Stimulated activated CD8-positive, alpha-beta memory T cell treated with anti-CD3 and anti-CD28 coated beads, Interleukin-7, amount 100 ng/mL, for 4 hours (primary cell): ENCODE results near the gene RASGRP3.

Experiments
- DNase-seq, 2 donors: peaks; one replicate each; pipeline ENCODE4 v3.0.0-alpha.2; 2020; ENCODE audit warnings: low read depth in 2 of 2

The RASGRP3 gene

DNA sequence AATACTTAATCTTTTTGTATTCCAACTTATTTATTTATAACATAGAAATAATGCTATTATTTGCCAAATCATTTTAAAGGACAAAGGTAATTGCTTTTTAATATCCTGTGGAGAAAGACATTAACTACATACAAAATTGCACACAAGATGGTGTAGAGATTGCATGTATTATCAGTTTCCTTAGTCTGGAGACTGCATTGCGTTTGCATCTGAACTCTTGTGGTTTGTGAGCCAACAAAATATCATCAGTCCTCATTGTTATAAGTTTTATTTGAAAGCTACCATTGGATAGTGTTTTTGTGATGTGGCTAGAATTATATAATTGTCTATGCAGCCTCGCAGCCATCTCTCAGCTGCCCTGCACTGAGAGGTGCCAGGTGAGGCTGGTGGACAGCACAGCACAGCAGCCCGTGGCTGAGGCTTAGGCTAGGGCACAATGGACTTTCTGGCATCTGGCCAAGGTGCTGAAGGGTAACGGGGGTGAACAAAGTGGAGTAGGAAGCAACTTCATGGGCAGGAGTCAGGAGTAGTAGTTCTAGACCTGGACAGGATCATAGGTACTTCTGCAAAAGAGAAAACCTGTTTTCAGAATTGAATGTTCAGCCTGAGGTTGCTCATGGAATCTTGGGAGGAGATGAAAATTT is 15.1 kb downstream of the RASGRP3 start:
- no peak for DNase-seq

DNA sequence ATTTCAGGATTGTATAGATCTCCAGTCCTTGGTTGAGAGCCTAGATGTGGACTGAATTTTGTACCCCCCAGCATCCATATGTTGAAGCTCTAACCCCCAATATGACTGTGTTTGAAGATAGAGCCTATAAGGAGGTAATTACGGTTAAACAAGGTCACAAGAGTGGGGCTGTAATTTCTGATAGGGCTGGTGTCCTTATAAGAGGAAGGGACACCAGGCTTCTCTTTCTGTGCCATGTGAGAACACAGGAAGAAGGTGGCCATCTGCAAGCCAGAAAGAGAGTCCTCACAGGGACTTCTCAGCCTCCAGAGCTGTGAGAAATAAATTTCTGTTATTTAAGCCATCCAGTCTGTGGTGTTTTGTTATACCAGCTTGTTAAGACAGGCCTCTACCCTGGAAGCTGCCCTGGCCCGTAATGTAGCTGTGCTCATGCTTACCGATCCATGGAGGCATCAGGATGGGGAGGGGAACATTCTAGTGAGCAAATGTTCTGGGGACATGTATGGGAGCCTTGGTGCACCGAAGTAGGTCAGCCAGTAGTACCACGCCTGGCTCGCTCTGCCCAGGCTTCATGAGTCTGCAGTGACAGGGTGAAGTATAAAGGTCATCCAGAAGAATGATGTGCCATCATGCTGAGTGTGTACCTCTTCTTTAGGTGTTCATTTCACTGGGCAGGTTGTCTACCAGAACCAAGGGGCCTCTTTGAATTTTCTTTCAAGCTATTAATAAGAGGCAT is 16.1 kb downstream of the RASGRP3 start:
- no peak for DNase-seq

DNA sequence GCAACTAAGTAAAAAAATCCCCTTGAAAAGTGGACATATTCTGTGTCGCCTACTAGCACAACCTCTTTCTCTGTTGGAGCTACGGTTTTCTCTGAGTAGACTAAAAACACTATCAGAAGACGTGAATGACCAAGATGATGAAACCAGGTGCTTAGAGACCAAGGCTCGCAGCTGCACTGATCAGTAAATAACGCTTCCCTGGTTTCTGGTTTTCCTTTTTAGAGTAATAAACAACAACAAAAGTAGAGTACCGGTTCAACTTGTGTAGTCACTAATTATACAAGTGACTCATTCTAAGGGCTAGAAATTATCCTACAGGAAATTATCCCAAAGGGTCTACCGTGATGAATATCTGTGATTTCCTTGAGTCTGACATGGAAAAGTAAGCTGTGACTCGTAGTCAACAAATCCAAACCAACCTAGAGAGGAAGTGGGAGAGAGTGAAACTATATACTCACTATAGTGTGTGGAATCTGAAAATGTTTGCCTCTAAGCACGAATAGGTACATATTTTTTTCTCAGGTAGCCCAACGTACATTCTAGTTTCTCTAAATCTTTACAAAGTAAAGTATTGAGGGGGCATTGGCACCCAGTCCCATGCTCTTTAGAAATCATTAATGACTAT is 17.8 kb downstream of the RASGRP3 start:
- DNase-seq: no peak

DNA sequence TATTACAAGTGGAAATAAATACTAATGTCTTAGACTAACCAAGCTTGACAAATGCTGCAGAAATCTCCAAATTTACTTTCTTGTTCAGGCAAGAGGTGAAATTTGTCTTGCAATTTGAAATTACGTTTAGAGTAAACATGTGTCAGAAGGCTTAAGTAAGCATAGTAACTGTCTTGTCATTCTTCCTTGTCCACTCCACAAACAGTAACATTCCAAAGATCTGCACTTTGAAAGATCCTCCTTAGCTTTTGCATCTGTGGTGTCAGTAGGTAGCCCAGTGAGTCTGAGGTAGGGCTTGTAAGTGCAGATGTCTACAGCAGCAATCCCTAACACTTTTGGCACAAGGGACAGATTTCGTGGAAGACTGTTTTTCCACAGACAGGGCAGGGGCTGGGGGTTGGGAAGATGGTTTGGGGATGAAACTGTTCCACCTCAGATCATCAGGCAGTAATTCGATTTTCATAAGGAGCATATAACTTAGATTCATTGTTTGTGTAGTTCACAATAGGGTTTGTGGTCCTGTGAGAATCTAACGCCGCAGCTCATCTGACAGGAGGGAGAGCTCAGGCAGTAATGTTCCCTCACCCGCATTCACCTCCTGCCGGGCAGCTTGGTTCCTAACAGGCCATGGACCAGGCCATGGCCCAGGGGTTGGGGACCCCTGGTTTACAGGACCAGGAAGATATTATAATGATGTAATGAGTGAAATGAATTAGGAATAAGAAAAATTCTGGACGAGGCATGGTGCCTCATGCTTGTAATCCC is 18.6 kb downstream of the RASGRP3 start:
- DNase-seq: no peak

DNA sequence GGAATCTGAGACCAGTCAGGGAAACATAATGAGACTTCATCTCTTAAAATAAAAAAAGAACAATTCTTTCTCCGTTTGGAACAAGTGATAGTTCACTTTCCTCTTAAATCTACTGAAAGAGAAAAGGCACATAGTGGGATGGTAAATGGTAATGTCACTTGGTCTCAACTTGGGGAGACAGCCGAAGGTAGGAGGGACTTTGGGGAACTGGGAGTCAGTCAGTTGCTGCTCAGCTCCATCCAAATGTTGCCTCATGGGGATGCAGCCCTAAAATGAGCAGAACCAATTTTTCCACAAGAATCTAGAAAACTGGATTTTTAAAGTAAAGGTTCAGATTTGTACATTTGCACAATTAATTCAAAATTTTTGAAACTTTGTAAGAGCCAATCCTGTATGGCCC is 19.2 kb downstream of the RASGRP3 start:
- no peak for DNase-seq

DNA sequence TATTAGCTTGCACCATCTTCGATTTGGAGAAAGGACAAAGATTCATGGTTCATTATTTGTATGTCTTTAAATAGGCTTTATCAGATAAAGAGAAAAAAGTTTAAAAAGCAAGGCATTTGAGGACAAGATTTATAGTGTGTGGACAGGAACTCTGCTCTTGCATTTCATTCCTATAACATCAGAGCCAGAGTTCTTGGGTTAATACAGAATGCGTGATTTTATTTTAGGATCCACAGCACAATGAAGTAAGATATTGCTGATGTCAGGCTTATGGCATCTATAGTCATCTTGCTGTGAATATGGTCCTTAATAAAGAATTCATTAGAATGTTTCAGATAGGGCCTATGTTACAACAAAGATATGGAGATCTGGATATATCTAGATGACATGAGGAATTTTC is 19.7 kb downstream of the RASGRP3 start:
- no peak for DNase-seq

DNA sequence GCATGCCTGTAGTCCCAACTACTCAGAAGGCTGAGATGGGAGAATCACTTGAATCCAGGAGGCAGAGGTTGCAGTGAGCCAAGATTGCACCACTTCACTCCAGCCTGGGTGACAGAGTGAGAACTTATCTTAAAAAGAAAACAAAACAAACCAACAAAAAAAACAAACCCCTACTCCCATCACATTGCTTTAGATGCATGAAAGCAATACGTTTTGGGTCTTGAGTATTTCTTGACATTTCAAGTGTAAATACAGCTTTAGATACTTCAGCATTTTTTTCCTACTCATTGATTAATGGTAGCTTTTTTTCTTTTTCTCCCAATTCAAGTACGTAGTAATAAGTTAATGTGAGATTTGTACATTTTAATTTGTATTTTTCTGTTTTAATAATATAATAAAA is 20.3 kb downstream of the RASGRP3 start:
- no peak for DNase-seq

DNA sequence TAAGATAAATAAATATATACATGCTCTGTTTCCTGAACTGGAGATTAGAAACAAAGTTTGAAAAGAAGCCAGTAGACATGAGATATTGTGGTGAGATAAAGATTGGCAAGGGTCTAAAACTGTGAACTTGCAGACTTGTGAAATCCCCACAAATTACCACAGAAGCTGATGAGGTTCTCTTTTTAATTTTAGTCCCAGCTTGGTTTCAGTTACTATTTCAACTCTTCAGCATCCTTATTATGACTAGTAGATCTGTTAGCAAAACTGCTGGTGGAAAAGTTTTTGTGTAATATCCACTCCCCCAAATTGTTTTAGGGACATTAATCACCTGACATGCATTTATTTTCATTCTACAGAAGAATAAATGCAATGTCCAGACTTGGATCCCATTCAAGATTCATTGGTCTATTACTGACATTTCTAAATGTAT is 20.8 kb downstream of the RASGRP3 start:
- no peak for DNase-seq

DNA sequence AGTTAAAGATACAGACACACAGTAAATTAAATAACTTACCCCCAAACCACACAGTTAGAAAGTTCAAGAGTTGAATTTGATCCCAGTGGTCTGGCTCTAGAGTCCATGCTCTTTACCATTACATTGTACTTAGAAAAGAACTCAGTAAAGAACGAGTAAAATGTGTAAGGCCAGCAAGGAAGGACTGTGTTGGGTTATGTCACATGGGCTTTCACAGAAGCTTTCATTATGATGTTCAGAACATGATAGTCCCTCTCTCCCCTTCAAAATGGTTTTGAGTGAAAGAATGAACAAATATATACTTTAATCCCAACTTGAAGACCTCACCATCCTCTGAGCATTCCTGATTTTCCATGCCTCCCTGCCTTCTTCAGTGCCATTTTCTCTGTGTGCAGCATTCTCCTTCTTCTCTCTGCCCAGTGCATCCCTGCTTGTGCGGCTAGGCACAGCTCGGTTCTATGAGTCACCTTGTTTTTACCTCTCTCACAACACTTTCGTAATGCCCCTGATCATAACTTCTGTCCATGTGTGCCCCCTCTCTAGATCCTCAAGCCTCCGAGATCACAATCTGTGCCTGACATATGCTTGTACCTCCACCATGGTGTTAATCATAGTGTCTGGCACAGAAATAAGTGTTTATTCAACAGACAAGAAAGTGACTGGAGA is 22.0 kb downstream of the RASGRP3 start:
- DNase-seq: no peak

DNA sequence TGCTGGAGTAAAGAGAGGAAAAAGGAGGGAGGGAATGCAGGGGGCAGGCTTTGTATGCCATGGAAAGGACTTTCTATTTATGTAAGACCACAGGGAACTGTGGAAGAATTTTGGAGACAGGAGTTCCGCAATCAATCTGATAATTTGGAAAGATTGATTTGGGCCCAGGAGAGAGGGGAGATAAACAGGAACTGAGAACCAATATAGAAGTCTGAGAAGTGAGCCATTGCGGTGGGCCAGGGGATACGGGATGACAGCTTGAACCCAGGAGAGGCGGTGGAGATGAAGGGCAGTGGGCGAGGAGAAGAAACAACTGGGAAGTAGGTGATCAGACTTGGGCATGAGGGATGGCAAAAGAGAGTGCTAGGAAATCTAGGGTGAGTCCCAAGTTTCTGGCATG is 23.7 kb downstream of the RASGRP3 start:
- no peak for DNase-seq

DNA sequence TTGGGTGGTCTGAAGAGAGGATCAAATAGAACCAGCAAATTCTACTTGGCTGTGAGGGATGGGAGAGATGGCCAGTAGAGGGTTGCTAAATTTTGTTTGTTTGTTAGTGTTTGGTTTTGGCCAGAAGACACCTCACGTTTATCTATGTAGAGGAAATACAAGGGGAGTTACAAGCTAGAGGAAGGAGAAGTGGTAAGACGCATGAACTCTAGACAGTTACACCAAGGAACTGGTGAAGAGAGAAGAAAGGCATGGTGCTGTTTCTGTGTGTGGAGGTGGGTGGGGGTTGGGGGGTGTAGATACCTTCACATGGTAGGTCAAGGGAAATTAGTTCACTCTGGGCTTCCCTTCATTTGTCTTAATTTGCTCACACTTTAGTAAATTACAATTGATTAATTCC is 25.6 kb downstream of the RASGRP3 start:
- DNase-seq: no peak

DNA sequence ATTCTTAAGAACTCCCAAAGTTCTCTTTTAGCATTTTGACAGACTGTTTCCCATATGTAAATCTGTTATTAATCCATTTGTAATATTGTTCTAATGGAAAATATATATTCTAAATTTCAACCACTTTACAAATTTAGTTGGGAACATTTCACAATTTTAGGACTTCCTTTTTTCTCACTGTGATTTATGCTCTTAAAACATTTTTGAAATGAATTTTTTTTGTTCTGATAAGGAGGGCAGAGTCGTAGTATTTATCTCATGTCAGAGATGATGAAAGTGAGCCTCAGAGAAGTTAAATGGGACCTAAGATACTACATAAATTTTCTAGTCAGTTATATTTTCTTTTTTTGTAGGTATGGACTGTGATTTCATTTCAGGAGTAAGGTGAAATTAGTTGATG is 26.6 kb downstream of the RASGRP3 start:
- DNase-seq: no peak

DNA sequence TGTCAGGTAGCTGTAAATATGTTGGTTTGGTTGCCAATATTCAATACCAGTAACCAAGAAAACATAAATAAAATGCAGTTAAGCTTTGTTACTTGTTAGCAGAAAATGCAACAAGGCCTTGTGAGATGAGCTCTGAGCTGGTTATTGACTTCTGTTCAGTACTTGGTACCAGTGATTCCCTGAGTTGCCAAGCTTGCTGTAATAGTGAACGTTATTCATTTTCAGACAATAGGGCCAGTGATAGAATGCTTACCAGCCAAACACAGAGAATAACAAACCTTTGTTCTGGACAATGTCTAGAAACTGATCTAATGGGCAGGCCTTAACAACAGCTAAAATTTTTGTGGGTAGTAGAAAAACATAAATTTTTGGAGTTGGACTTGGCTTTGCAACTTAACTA is 29.5 kb downstream of the RASGRP3 start:
- no peak for DNase-seq

DNA sequence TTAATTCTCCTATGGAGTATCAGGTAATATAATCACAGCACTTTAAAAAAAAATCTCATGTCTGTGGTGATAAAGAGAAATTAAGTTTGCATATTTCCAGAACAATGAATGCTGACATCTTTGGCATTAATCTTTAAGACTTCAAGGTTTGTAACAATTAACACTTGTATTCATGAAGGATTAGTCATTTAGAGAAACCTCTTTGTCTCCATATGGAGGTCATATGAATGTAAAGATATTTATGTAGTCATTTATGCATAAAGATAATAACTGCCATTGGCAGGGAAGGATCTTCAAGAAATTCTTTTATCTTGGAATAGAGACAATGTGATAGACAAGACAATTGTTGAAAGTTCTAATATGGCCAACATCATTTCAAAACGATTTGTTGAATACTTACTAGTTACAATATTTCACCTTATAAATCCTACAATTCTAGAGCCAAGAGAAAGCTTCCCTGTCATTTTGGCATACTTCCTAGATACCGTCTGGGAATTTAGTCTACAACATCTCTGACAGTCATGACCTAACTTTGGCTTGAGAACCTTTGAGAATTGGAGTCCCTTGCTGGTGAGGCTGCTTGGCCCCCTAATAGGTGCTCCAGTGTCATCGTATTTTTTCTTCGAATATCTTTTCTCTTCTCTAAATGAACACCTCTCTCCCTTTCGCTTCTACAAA is 33.6 kb downstream of the RASGRP3 start:
- no peak for DNase-seq

DNA sequence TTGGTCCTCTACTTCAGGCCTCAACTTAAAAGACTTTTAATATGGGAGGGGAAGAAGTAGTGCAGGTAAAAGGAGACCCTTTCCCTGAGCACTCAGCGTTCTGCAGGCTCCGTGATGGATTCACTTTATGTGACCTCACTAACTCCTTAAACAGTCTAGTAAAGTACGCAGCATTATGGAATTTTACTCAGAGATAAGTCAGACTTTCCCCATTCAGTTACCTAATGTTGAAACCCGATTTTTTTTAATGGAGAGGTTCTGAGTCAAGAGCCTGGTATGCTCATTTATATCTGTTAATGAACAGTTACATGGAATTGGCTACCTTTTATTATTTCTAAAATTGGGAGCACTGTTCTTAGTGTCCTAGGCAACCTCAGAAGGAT is 34.1 kb downstream of the RASGRP3 start:
- no peak for DNase-seq

DNA sequence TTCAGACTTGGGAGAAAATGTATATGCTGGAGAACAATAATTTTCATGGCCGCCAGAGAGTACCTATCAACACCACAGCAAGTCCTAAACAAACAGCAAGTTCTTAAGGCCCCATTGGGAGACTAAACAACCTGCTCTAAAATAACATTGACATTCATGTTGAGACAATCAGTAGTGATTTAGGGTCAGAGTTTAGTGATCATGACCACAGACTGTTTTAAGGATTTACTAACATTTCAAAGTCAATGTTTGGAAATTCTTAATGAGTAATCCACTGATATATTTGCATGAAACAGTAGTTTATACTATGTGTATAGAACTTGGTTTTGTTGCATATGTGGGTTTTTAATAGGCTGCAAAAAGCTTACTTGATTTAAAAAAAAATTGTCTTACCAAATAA is 34.7 kb downstream of the RASGRP3 start:
- no peak for DNase-seq

DNA sequence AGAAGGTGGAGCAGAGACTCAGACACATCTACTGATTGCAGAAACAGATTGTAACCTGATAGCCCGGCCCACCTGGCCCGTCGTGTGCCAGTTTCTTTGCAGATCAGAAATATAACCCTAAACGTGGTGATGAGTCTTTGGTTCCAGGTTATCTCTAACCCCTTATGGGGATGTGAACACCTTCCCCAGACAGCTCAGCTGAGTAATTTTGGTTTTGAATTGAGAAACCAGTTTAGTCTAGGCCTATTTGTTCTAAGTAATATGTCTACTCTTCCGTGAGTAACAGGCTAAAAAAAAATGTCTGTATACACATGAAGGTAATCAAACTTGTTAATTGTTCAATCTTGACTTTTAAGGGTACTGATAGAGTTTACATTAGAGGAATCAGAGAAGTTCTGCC is 35.7 kb downstream of the RASGRP3 start:
- no peak for DNase-seq

DNA sequence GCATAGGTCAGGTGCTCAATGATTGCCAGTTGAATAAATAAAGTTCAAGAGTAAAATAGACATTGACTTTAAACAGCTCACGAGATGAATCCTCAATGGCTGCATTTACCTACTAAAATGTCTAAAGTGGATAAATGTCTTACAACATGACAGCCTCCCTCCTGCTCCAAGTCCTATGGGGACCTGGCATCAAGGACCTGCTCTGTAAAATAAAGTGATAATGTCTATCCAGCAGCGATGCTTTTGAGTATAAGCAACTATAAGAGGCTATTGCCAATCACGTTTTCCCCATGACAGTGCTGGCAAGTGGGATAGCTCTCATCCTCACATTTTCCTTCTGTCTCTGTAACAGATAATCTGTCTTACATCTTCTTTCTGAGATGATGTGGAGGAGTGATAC is 37.0 kb downstream of the RASGRP3 start:
- no peak for DNase-seq

DNA sequence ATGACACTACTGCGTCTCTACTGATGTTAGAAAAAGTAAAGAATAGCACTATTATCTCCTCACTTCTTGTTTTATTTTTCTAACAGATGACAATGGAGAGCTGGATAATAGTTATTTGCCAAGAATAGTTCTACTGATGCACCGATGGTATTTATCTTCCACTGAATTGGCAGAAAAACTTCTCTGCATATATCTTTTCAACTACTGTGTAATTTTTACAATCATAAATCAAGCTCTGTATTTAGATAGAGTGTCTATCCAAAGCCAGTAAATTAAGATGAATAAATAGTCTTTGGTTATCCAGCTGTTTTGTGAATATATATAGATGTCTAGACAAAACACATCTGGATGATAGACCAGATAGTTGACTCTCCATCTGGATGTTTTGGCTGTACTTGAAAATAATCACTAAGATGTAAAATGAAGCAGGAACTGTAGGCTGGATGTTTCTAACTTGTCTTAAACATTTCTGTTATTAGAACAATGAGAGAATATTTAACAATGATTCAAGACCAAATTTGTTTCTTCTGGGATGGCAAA is 40.1 kb downstream of the RASGRP3 start:
- no peak for DNase-seq

DNA sequence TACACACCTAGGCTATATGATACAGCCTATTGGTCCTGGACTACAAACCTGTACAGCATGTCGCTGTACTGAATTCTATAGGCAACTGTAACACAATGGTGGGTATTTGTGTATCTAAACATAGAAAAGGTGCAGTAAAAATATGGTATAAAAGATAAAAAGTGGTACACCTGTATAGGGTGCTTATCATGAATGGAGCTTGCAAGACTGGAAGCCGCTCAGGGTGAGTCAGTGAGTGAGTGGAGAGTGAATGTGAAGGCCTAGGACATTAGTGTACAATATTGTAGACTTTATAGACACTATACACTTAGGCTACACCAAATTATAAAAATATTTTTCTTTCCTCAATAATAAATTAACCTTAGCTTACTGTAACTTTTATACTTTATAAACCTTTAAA is 41.8 kb downstream of the RASGRP3 start:
- no peak for DNase-seq

DNA sequence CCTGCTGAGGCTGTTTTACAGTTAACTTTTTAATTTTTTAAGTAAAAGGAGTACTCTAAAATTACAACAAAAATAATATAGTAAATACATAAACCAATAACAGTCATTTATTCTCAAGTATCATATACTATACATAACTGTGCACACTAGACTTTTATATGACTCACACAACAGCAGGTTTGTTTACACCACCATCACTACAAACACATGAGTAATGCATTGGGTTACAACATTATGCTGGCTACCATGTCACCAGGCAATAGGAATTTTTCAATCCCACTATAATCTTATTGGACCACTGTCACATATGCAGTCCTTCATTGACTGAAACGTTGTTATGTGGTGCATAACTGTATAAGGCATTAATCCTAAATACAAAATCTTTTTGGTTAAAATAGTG is 42.5 kb downstream of the RASGRP3 start:
- no peak for DNase-seq
